ENCODE data around the gene FAM221B. TPM values are rescaled to one million over a fixed set of nuclear protein-coding genes. Genes with fewer than 3 reads are reported as not detected.

The FAM221B gene
- total and polyA plus RNA-seq, 2 experiments from 2014 or later = 0.47 TPM; not detected in 1

DNA sequence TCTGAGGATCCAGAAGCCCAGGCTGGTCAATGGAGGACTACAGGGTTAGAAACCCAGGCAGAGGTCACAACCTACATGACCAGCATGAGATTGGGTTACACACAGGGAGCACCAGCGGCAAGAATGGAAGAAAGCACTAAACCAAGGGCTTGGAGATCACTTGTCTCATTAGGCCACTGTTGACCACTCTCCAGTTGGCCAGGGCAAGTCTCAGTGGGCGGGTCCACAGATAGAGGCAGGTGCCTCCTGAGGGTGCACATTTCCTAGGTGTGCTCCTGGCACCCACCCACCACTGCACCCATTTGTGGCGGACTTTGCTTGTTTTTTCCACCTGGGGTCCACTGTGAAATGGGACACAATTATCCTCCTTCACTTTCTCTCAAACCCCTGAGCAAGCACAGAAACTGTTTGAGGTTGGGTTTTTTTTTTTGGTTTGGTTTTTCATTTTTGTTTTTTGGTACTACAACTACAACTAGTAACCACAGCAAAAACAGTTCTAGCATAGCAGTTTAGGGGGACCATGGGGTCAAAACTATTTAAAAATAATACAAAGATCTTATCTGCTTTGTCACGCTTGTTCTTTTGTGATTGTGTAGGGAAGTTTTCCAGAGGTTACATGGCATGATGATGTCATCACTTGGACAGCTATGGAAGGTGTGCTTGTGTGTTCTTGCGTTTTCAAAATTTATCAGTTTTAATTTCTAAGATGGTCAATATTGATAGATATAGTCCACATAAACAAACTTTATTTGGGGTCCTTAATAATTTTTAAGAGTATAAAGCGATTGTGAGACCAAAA, 31.0 kb downstream of the FAM221B start (continued):
- TF ChIP-seq, protein P1, sequence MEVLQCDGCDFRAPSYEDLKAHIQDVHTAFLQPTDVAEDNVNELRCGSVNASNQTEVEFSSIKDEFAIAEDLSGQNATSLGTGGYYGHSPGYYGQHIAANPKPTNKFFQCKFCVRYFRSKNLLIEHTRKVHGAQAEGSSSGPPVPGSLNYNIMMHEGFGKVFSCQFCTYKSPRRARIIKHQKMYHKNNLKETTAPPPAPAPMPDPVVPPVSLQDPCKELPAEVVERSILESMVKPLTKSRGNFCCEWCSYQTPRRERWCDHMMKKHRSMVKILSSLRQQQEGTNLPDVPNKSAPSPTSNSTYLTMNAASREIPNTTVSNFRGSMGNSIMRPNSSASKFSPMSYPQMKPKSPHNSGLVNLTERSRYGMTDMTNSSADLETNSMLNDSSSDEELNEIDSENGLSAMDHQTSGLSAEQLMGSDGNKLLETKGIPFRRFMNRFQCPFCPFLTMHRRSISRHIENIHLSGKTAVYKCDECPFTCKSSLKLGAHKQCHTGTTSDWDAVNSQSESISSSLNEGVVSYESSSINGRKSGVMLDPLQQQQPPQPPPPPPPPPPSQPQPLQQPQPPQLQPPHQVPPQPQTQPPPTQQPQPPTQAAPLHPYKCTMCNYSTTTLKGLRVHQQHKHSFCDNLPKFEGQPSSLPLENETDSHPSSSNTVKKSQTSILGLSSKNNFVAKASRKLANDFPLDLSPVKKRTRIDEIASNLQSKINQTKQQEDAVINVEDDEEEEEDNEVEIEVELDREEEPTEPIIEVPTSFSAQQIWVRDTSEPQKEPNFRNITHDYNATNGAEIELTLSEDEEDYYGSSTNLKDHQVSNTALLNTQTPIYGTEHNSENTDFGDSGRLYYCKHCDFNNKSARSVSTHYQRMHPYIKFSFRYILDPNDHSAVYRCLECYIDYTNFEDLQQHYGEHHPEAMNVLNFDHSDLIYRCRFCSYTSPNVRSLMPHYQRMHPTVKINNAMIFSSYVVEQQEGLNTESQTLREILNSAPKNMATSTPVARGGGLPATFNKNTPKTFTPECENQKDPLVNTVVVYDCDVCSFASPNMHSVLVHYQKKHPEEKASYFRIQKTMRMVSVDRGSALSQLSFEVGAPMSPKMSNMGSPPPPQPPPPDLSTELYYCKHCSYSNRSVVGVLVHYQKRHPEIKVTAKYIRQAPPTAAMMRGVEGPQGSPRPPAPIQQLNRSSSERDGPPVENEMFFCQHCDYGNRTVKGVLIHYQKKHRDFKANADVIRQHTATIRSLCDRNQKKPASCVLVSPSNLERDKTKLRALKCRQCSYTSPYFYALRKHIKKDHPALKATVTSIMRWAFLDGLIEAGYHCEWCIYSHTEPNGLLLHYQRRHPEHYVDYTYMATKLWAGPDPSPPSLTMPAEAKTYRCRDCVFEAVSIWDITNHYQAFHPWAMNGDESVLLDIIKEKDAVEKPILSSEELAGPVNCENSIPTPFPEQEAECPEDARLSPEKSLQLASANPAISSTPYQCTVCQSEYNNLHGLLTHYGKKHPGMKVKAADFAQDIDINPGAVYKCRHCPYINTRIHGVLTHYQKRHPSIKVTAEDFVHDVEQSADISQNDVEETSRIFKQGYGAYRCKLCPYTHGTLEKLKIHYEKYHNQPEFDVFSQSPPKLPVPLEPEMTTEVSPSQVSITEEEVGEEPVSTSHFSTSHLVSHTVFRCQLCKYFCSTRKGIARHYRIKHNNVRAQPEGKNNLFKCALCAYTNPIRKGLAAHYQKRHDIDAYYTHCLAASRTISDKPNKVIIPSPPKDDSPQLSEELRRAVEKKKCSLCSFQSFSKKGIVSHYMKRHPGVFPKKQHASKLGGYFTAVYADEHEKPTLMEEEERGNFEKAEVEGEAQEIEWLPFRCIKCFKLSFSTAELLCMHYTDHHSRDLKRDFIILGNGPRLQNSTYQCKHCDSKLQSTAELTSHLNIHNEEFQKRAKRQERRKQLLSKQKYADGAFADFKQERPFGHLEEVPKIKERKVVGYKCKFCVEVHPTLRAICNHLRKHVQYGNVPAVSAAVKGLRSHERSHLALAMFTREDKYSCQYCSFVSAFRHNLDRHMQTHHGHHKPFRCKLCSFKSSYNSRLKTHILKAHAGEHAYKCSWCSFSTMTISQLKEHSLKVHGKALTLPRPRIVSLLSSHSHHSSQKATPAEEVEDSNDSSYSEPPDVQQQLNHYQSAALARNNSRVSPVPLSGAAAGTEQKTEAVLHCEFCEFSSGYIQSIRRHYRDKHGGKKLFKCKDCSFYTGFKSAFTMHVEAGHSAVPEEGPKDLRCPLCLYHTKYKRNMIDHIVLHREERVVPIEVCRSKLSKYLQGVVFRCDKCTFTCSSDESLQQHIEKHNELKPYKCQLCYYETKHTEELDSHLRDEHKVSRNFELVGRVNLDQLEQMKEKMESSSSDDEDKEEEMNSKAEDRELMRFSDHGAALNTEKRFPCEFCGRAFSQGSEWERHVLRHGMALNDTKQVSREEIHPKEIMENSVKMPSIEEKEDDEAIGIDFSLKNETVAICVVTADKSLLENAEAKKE (CRISPR knock-in tag; IDR thresholded peaks at IDR 0.05) = no peak
- TF ChIP-seq NANOG (IDR thresholded peaks at IDR 0.05; ENCODE audit: borderline replicate concordance) = no peak
- TF ChIP-seq EZH2phosphoT487 (IDR thresholded peaks at IDR 0.05; ENCODE audit: unreplicated experiment) = no peak
- no peak for TF ChIP-seq EZH2 (IDR thresholded peaks at IDR 0.05; ENCODE audit: low read depth, unreplicated experiment)
- TF ChIP-seq ZNF114 (CRISPR knock-in tag; IDR thresholded peaks at IDR 0.05) = no peak
- no peak for TF ChIP-seq STAT1 (IDR thresholded peaks at IDR 0.05; ENCODE audit: unreplicated experiment)

DNA sequence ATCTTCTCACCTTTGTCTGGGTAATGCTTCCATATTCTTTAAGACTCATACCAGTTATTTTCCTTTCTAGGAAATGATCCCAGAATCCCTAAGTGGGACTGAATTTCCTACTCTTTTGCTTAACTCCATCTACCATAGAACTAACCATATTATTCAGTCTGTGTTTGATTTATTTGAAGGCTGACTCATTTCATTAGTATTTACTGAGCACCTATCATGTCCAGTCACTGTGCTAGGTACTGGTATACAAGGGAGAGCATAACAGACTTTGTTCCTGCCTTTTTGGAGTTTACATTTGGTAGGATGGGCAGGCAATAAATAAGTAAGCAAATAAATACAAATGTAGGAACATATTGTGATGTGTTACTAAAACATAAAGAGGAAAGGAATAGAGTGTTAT, 32.8 kb downstream of the FAM221B start:
- Histone ChIP-seq H3F3A (replicated peaks; ENCODE audit: low read depth) (0 out of 2 replicates have a peak, but pooled peaks cover 3% of the 10 kb centered on the region), H4K20me1 (replicated peaks; ENCODE audit: insufficient read depth) (no peaks in the 10 kb centered on the region; the same call in 1 of the 2 replicates), H3K27ac (ENCODE audit: low read depth) (no peak overlapping the region), H3K36me3 (ENCODE audit: insufficient read depth) (no peaks in the 10 kb centered on the region), H3K27me3 (ENCODE audit: insufficient read depth) (peaks cover 4% of the 10 kb centered on the region; the same call in 1 of the 2 replicates), H3K9me2 (ENCODE audit: insufficient read depth) (no peaks in the 10 kb centered on the region), H2AFZ (no peak overlapping the region), H3K79me2 (replicated peaks; ENCODE audit: insufficient read depth) (no peaks in the 10 kb centered on the region), H3K4me1 (ENCODE audit: insufficient read depth) (peaks cover 6% of the 10 kb centered on the region; the same call in 1 of the 2 replicates), H3K4me3 (no peak overlapping the region), H3K4me2 (no peak overlapping the region)
- Mint-ChIP-seq H3K4me3 (no peak overlapping the region), H3K27ac (no peak overlapping the region), H3K4me1 (peaks cover 10% of the 10 kb centered on the region; the same call in 2 of the 3 replicates), H3K36me3 (ENCODE audit: low read depth) (no peaks in the 10 kb centered on the region; the same call in 2 of the 3 replicates), H3K27me3 (ENCODE audit: insufficient read depth, low read depth, poor library complexity) (peaks cover 14% of the 10 kb centered on the region), H3K9me3 (no peaks in the 10 kb centered on the region)
- no peak for DNase-seq (ENCODE audit: low spot score)
- ATAC-seq = no peak
- TF ChIP-seq, protein P2, sequence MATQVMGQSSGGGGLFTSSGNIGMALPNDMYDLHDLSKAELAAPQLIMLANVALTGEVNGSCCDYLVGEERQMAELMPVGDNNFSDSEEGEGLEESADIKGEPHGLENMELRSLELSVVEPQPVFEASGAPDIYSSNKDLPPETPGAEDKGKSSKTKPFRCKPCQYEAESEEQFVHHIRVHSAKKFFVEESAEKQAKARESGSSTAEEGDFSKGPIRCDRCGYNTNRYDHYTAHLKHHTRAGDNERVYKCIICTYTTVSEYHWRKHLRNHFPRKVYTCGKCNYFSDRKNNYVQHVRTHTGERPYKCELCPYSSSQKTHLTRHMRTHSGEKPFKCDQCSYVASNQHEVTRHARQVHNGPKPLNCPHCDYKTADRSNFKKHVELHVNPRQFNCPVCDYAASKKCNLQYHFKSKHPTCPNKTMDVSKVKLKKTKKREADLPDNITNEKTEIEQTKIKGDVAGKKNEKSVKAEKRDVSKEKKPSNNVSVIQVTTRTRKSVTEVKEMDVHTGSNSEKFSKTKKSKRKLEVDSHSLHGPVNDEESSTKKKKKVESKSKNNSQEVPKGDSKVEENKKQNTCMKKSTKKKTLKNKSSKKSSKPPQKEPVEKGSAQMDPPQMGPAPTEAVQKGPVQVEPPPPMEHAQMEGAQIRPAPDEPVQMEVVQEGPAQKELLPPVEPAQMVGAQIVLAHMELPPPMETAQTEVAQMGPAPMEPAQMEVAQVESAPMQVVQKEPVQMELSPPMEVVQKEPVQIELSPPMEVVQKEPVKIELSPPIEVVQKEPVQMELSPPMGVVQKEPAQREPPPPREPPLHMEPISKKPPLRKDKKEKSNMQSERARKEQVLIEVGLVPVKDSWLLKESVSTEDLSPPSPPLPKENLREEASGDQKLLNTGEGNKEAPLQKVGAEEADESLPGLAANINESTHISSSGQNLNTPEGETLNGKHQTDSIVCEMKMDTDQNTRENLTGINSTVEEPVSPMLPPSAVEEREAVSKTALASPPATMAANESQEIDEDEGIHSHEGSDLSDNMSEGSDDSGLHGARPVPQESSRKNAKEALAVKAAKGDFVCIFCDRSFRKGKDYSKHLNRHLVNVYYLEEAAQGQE (IDR thresholded peaks at IDR 0.05; ENCODE audit: unreplicated experiment) = no peak
- TF ChIP-seq EZH2 (IDR thresholded peaks at IDR 0.05; ENCODE audit: low read depth, unreplicated experiment) (no peak), POLR2AphosphoS5 (IDR thresholded peaks at IDR 0.05; ENCODE audit: low read depth) (no peak), CREB1 (CRISPR knock-in tag; IDR thresholded peaks at IDR 0.05; ENCODE audit: low read depth) (no peak), STAT1 (IDR thresholded peaks at IDR 0.05; ENCODE audit: unreplicated experiment) (no peak), JUNB (IDR thresholded peaks at IDR 0.05; ENCODE audit: unreplicated experiment) (no peak)
- TF ChIP-seq, protein P3, sequence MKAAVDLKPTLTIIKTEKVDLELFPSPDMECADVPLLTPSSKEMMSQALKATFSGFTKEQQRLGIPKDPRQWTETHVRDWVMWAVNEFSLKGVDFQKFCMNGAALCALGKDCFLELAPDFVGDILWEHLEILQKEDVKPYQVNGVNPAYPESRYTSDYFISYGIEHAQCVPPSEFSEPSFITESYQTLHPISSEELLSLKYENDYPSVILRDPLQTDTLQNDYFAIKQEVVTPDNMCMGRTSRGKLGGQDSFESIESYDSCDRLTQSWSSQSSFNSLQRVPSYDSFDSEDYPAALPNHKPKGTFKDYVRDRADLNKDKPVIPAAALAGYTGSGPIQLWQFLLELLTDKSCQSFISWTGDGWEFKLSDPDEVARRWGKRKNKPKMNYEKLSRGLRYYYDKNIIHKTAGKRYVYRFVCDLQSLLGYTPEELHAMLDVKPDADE (IDR thresholded peaks at IDR 0.05) = no peak
- TF ChIP-seq, protein P4, sequence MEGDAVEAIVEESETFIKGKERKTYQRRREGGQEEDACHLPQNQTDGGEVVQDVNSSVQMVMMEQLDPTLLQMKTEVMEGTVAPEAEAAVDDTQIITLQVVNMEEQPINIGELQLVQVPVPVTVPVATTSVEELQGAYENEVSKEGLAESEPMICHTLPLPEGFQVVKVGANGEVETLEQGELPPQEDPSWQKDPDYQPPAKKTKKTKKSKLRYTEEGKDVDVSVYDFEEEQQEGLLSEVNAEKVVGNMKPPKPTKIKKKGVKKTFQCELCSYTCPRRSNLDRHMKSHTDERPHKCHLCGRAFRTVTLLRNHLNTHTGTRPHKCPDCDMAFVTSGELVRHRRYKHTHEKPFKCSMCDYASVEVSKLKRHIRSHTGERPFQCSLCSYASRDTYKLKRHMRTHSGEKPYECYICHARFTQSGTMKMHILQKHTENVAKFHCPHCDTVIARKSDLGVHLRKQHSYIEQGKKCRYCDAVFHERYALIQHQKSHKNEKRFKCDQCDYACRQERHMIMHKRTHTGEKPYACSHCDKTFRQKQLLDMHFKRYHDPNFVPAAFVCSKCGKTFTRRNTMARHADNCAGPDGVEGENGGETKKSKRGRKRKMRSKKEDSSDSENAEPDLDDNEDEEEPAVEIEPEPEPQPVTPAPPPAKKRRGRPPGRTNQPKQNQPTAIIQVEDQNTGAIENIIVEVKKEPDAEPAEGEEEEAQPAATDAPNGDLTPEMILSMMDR (conservative IDR thresholded peaks at IDR 0.05; ENCODE audit: low read depth in 2 of 2) = no peak

Measured in GM23338 (cell line).